ENCODE data around the gene RPS6KA4. TPM values are rescaled to one million over a fixed set of nuclear protein-coding genes. Genes with fewer than 3 reads are reported as not detected.

Gene RPS6KA4
- total RNA-seq, 2 donors from 2014 or later, result 13.0 to 22.7 TPM

DNA sequence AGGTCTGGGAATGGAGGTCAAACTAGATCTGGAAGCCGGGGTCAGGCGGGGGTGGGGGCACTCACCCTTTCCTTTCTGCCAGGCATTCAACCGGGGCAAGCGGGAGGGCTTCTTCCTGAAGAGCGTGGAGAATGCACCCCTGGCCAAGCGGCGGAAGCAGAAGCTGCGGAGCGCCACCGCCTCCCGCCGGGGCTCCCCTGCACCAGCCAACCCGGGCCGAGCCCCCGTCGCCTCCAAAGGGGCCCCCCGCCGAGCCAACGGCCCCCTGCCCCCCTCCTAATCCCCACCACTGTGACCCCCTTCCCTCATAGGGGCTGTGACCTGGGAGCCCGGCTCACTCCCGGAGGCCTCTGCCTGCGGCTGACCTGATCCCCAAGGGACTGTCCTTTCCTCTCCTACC lies 12.2 kb downstream of the RPS6KA4 start:
- intact Hi-C loops (cut with DNase I), result no loop called here
- no peak overlapping the region for H3K27ac ChIP-seq
- H3K4me3 ChIP-seq, result no peak overlapping the region
- ATAC-seq (no peak), DNase-seq (no peak)
- no peaks in the 10 kb centered on the region for H3K27me3 ChIP-seq
- no peaks in the 10 kb centered on the region for H3K4me1 ChIP-seq
- TF ChIP-seq CTCF (IDR thresholded peaks at IDR 0.05), result no peak
- TF ChIP-seq POLR2A (IDR thresholded peaks at IDR 0.05), result no peak
- no peaks in the 10 kb centered on the region for H3K9me3 ChIP-seq
- peaks cover 0 to 5% of the 10 kb centered on the region in 2 donors for H3K36me3 ChIP-seq (replicated peaks in 1 of 2; ENCODE audit: insufficient read depth in 1 of 2, low read depth in 2 of 2)
- WGBS, 2 donors, result 92 to 97% methylated on average over 10 of the region's 22 CpGs

DNA sequence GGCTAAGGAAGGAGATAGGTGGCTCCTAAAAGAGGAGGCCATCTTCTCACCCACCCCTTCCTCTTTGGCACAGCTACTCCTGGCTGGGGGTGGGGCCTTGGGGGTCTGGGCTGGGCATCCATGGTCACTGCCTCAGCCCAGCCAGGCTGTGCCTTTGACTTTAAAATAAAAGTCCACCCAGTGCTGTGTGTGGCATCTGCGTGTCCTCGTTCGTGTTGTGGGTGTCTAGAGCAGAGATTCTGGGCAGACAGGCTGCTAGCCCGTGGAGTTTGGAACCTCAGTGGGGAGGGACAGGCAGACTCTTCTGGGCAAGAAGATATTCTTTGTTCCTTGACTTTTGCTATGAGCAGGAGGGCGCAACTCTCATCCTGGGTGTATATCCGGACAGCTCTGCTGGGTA lies 13.1 kb downstream of the RPS6KA4 start:
- WGBS, 2 donors, result 94 to 100% methylated on average over 1 to 6 of the region's 6 CpGs
- H3K4me1 ChIP-seq, result no peaks in the 10 kb centered on the region
- no peaks in the 10 kb centered on the region for H3K36me3 ChIP-seq (replicated peaks in 1 of 2; ENCODE audit: insufficient read depth in 1 of 2, low read depth in 2 of 2)

DNA sequence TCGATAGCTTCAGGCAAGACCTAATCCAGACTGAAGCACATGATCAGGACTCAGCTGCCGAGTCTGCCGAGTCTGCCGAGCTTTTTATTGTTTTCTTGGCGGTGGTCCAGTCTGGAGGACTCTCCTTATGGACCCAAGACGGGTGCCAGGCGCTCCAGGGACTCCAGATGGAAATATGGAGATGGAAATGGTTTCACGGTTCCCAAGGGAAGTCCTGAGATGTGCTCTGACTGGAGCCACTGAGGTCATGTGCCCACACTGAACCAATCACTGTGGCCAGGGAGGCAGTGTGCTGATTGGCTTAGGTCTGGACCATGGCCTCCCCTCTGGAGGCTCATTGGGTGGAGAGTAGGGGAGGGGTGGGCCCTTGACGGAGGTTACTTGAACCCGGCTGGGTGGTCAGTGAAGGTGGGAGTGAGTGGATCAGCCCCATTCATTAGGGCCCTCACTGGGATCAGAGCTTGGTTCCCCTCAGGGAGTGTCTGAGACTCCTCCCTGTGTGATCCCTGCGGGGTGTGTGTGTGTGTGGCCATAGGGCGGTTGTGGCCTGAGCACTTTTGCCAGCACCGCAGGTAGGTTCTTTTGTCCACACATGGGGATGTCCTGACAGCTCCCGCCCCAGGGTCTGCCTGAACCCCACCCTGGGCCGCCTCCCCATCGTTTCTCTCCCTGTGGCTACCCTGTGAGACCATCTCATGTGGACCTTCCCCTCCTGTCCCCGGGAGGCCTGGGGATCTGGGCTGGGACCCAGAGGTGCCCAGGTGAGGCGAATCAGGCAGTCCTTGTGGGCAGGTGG lies 14.0 kb downstream of the RPS6KA4 start:
- intact Hi-C loops (cut with DNase I), result no loop called here
- DNase-seq (peak in 2 of 4 donors; percentile 42 to 54), ATAC-seq (peak; percentile 58)
- Histone ChIP-seq H3K27ac (no peak overlapping the region), H3K4me3 (no peak overlapping the region), H3K4me1 (peaks cover 2% of the 10 kb centered on the region), H3K27me3 (no peaks in the 10 kb centered on the region), H3K9me3 (no peaks in the 10 kb centered on the region), H3K36me3 (replicated peaks in 1 of 2; ENCODE audit: insufficient read depth in 1 of 2, low read depth in 2 of 2) (no peaks in the 10 kb centered on the region)
- no peak for TF ChIP-seq CTCF (IDR thresholded peaks at IDR 0.05)
- no peak for TF ChIP-seq POLR2A (IDR thresholded peaks at IDR 0.05)
- WGBS, 2 donors, result 40 to 68% methylated on average over 5 to 18 of the region's 18 CpGs

More for the DNA sequence above, 13.1 kb downstream of the RPS6KA4 start:
- no peak overlapping the region for H3K4me3 ChIP-seq
- H3K27ac ChIP-seq, result no peak overlapping the region
- no peaks in the 10 kb centered on the region for H3K27me3 ChIP-seq
- ATAC-seq (no peak), DNase-seq (no peak)
- no peaks in the 10 kb centered on the region for H3K9me3 ChIP-seq
- intact Hi-C loops (cut with DNase I), result no loop called here
- no peak for TF ChIP-seq POLR2A (IDR thresholded peaks at IDR 0.05)
- no peak for TF ChIP-seq CTCF (IDR thresholded peaks at IDR 0.05)

DNA sequence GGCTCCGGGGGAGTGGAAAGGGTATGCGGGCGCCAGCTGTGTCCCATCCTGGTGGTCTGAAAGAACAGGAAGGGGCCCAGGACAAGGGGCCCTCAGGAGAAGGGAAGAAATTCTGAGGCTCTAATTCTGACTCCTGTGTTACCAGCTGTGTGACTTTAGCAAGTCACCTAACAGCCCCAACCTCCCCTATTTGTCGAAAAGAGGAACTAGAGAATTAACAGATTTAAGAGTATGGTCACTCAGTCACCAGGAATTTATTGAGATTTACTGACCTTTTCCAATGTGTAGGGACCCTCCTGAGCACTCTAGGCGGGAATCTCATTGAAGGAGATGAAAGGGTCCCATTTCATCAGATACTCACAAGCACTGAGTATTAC lies 14.6 kb downstream of the RPS6KA4 start:
- ATAC-seq, result no peak
- intact Hi-C loops (cut with DNase I), result no loop called here
- DNase-seq, result no peak
- Histone ChIP-seq H3K4me1 (peaks cover 8% of the 10 kb centered on the region), H3K4me3 (no peak overlapping the region), H3K27ac (no peak overlapping the region), H3K36me3 (replicated peaks in 1 of 2; ENCODE audit: insufficient read depth in 1 of 2, low read depth in 2 of 2) (no peaks in the 10 kb centered on the region), H3K27me3 (no peaks in the 10 kb centered on the region), H3K9me3 (no peaks in the 10 kb centered on the region)
- WGBS, 2 donors, result 51 to 86% methylated on average over 2 to 5 of the region's 5 CpGs
- no peak for TF ChIP-seq CTCF (IDR thresholded peaks at IDR 0.05)
- no peak for TF ChIP-seq POLR2A (IDR thresholded peaks at IDR 0.05)

DNA sequence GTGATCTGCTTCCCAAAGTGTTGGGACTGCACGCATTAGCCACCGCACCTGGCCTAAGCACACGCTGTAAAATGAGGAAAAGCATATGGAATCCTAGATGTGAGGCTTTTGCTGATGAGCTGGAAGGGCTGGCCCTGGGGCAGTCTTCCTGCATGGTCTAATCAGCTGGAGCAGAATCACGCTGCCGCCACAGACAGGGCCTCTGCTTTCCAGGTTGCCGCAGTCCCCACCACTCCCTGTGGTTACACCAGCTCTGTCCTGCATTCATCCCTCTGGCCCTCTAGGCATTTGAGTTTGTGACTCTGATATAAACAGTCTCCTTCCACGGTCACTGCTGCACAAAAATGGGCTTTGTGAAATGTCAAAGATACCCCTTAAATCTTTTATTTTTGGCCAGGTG lies 17.1 kb downstream of the RPS6KA4 start:
- TF ChIP-seq POLR2A (IDR thresholded peaks at IDR 0.05), result no peak
- no peak for TF ChIP-seq CTCF (IDR thresholded peaks at IDR 0.05)
- H3K4me3 ChIP-seq, result no peak overlapping the region
- DNase-seq (no peak), ATAC-seq (no peak)
- H3K27ac ChIP-seq, result no peak overlapping the region
- H3K4me1 ChIP-seq, result peaks cover 12% of the 10 kb centered on the region
- no peaks in the 10 kb centered on the region for H3K9me3 ChIP-seq
- 93 to 100% methylated on average over 2 to 7 of the region's 7 CpGs for WGBS, 2 donors
- H3K36me3 ChIP-seq (replicated peaks in 1 of 2; ENCODE audit: insufficient read depth in 1 of 2, low read depth in 2 of 2), result no peaks in the 10 kb centered on the region
- intact Hi-C loops (cut with DNase I), result no loop called here
- no peaks in the 10 kb centered on the region for H3K27me3 ChIP-seq

Data from body of pancreas (tissue), 4 donors.